Measurements from ENCODE around the gene FILIP1.
"Not testable (repeated sequence)": the region's sequence is repeated elsewhere in the genome, so short reads cannot be mapped to it uniquely, and the experiment has no call there.

Gene FILIP1

GRCh38 chr6:75444899-75445298, 48.7 kb downstream of the FILIP1 start:
- DNase-seq: no peak

GRCh38 chr6:75441883-75442282, 51.7 kb downstream of the FILIP1 start:
- not testable (repeated sequence) for DNase-seq

GRCh38 chr6:75441479-75441878, 52.1 kb downstream of the FILIP1 start:
- DNase-seq: not testable (repeated sequence)

GRCh38 chr6:75438442-75439116, 55.0 kb downstream of the FILIP1 start:
- no peak for DNase-seq

GRCh38 chr6:75438013-75438431, 55.6 kb downstream of the FILIP1 start:
- no peak for DNase-seq

GRCh38 chr6:75437421-75437891, 56.1 kb downstream of the FILIP1 start:
- DNase-seq: no peak

- DNase-seq: no peak
These were observed 56.7 kb downstream of the FILIP1 start for GRCh38 chr6:75436869-75437268.

GRCh38 chr6:75432809-75433208, 60.8 kb downstream of the FILIP1 start:
- DNase-seq: not testable (repeated sequence)

- DNase-seq: no peak
These were observed 62.2 kb downstream of the FILIP1 start for GRCh38 chr6:75431379-75431778.

GRCh38 chr6:75430631-75431325, 62.8 kb downstream of the FILIP1 start:
- no peak for DNase-seq

- no peak for DNase-seq
These were observed 64.4 kb downstream of the FILIP1 start for GRCh38 chr6:75429061-75429703.

- no peak for DNase-seq
These were observed 65.4 kb downstream of the FILIP1 start for GRCh38 chr6:75428204-75428603.

- DNase-seq: no peak
These were observed 66.3 kb downstream of the FILIP1 start for GRCh38 chr6:75427329-75427728.

GRCh38 chr6:75424618-75425548, 68.7 kb downstream of the FILIP1 start:
- no peak for DNase-seq

- DNase-seq: no peak
These were observed 70.2 kb downstream of the FILIP1 start for GRCh38 chr6:75423386-75423785.

GRCh38 chr6:75422024-75422639, 71.5 kb downstream of the FILIP1 start:
- no peak for DNase-seq

GRCh38 chr6:75421316-75422023, 72.1 kb downstream of the FILIP1 start:
- DNase-seq: no peak

GRCh38 chr6:75419980-75420379, 73.6 kb downstream of the FILIP1 start:
- DNase-seq: no peak

GRCh38 chr6:75419416-75419815, 74.2 kb downstream of the FILIP1 start:
- DNase-seq: no peak

- DNase-seq: no peak
These were observed 75.4 kb downstream of the FILIP1 start for GRCh38 chr6:75418233-75418632.

GRCh38 chr6:75416443-75416842, 77.2 kb downstream of the FILIP1 start:
- no peak for DNase-seq

GRCh38 chr6:75415804-75416203, 77.8 kb downstream of the FILIP1 start:
- DNase-seq: no peak
